Endodermal cell (in vitro differentiated cells): ENCODE data around the gene NXPH3. TPM values are rescaled to one million over a fixed set of nuclear protein-coding genes. Genes with fewer than 3 reads are reported as not detected.

Experiments used
- DNase-seq: peaks from one replicate; pipeline ENCODE4 v3.0.0-alpha.2; 2017
- H3K27ac ChIP-seq: 2 replicates; pipeline ENCODE4 v1.5.1; 2013; ENCODE audit warnings: mild to moderate bottlenecking, low read depth, low read length, moderate library complexity
- H3K27me3 ChIP-seq: 2 replicates; pipeline ENCODE4 v1.6.1; 2013; ENCODE audit warnings: mild to moderate bottlenecking, low read length, moderate library complexity; ENCODE audit not compliant: insufficient read depth, control insufficient read depth, poor library complexity, severe bottlenecking
- H3K36me3 ChIP-seq: 2 replicates; pipeline ENCODE4 v1.7.0; 2013; ENCODE audit warnings: mild to moderate bottlenecking, low read length, moderate library complexity; ENCODE audit not compliant: control insufficient read depth, insufficient read depth
- H3K4me1 ChIP-seq: one replicate; pipeline ENCODE4 v1.7.0; 2013; ENCODE audit warnings: low read length; ENCODE audit not compliant: control insufficient read depth, insufficient read depth
- H3K4me3 ChIP-seq: 2 replicates; pipeline ENCODE4 v1.5.1; 2013; ENCODE audit warnings: mild to moderate bottlenecking, low read length, moderate library complexity
- H3K9ac ChIP-seq: 2 replicates; pipeline ENCODE4 v1.6.1; 2013; ENCODE audit warnings: mild to moderate bottlenecking, low read length, moderate library complexity; ENCODE audit not compliant: poor library complexity, severe bottlenecking; ENCODE audit errors: extremely low read depth
- H3K9me3 ChIP-seq: 2 replicates; pipeline ENCODE4 v1.6.1; 2013; ENCODE audit warnings: mild to moderate bottlenecking, low read length, moderate library complexity; ENCODE audit not compliant: control insufficient read depth
- H3K27ac Mint-ChIP-seq: 2 replicates; pipeline ENCODE4 v1.8.0; 2020; ENCODE audit warnings: mixed read lengths
- H3K27me3 Mint-ChIP-seq: 2 replicates; pipeline ENCODE4 v1.8.0; 2021; ENCODE audit warnings: mild to moderate bottlenecking, mixed read lengths; ENCODE audit not compliant: insufficient read depth
- H3K36me3 Mint-ChIP-seq: 2 replicates; pipeline ENCODE4 v1.8.0; 2020; ENCODE audit warnings: low read depth, mixed read lengths
- H3K4me1 Mint-ChIP-seq: 2 replicates; pipeline ENCODE4 v1.8.0; 2020; ENCODE audit warnings: mixed read lengths
- H3K4me3 Mint-ChIP-seq: 2 replicates; pipeline ENCODE4 v1.8.0; 2020; ENCODE audit warnings: mild to moderate bottlenecking, moderate library complexity, mixed read lengths
- H3K9me3 Mint-ChIP-seq: 2 replicates; pipeline ENCODE4 v1.8.0; 2020; ENCODE audit warnings: mild to moderate bottlenecking, mixed read lengths
- WGBS, 2 experiments: methylation state at CpG; one replicate each; pipeline versions ENCODE4 v1.1.5 to v1.1.7; 2013; ENCODE audit warnings: missing lambda C conversion rate in 2 of 2, mixed read lengths in 1 of 2; ENCODE audit not compliant: insufficient coverage in 1 of 2, insufficient read length in 1 of 2; 5-methylcytosine and 5-hydroxymethylcytosine counted together
- total RNA-seq, 2 donors: library from RNA; stranded (reverse); fragmentation: NEBNext Ultra II Directional in 1 of 2; extraction: Animal tissue kit (Norgen Biotek cat#: 25700) in 1 of 2; gene quantifications; 2 replicates in 1 of 2; 3 replicates in 1 of 2; pipeline ENCODE4 v1.2.1, GENCODE V29; 2021
- TF ChIP-seq, protein P1 (sequence below): fragments of 200-600 bp; sonication (generic); conservative IDR thresholded peaks from 2 replicates; pipeline ENCODE4 v1.5.0; 2021; ENCODE audit warnings: antibody characterized with exemption, mild to moderate bottlenecking

The NXPH3 gene
- total RNA-seq, 2 donors from 2014 or later, result 3.0 to 5.9 TPM

DNA sequence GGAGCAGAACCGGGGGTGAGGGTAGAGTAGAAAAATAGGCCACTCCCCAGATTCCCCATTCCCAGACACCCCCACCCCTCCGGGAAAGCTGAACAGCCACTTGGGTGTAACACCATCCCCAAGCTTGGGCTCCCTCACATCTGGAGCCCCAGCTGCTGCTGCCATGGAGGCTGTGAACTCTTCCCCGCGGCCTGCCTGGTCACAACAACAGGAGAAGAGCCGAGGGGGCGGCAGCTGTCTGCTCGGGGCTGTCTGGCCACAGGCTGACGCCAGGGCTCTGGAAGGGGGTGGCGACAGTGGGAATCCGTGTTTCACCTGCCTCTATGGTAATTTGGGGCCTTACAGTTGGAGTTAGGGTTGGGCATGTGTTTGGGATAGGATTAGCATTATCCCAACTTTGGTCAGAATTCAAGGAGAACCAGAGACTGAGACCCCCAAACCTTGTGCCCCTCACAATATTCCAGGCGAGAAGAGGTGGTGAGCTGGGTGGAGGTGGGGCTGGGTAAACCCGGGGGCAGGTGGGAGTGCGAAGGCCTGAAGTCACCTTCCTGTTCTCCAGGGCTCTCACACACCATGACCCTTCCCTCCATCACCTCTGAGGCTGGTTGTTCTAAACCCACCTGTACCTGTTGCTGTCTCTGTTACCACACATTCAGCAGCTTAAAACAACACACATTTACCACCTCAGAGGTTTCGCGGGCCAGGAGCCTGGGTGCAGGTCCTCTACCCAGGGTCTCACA is 29.7 kb upstream of the NXPH3 start:
- Mint-ChIP-seq H3K36me3 (no peaks in the 10 kb centered on the region), H3K4me3 (no peak overlapping the region), H3K9me3 (no peaks in the 10 kb centered on the region), H3K4me1 (peaks cover 18% of the 10 kb centered on the region), H3K27me3 (peaks cover 7% of the 10 kb centered on the region), H3K27ac (no peak overlapping the region)
- TF ChIP-seq, protein P1, sequence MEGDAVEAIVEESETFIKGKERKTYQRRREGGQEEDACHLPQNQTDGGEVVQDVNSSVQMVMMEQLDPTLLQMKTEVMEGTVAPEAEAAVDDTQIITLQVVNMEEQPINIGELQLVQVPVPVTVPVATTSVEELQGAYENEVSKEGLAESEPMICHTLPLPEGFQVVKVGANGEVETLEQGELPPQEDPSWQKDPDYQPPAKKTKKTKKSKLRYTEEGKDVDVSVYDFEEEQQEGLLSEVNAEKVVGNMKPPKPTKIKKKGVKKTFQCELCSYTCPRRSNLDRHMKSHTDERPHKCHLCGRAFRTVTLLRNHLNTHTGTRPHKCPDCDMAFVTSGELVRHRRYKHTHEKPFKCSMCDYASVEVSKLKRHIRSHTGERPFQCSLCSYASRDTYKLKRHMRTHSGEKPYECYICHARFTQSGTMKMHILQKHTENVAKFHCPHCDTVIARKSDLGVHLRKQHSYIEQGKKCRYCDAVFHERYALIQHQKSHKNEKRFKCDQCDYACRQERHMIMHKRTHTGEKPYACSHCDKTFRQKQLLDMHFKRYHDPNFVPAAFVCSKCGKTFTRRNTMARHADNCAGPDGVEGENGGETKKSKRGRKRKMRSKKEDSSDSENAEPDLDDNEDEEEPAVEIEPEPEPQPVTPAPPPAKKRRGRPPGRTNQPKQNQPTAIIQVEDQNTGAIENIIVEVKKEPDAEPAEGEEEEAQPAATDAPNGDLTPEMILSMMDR, result no peak
- Histone ChIP-seq H3K9ac (no peak overlapping the region), H3K36me3 (no peaks in the 10 kb centered on the region), H3K27ac (no peak overlapping the region), H3K9me3 (no peaks in the 10 kb centered on the region), H3K4me1 (peaks cover 9% of the 10 kb centered on the region), H3K27me3 (no peaks in the 10 kb centered on the region), H3K4me3 (no peak overlapping the region)
- 82 to 84% methylated on average over 8 to 14 of the region's 15 CpGs for WGBS, 2 experiments
- DNase-seq, result peak; percentile 66

DNA sequence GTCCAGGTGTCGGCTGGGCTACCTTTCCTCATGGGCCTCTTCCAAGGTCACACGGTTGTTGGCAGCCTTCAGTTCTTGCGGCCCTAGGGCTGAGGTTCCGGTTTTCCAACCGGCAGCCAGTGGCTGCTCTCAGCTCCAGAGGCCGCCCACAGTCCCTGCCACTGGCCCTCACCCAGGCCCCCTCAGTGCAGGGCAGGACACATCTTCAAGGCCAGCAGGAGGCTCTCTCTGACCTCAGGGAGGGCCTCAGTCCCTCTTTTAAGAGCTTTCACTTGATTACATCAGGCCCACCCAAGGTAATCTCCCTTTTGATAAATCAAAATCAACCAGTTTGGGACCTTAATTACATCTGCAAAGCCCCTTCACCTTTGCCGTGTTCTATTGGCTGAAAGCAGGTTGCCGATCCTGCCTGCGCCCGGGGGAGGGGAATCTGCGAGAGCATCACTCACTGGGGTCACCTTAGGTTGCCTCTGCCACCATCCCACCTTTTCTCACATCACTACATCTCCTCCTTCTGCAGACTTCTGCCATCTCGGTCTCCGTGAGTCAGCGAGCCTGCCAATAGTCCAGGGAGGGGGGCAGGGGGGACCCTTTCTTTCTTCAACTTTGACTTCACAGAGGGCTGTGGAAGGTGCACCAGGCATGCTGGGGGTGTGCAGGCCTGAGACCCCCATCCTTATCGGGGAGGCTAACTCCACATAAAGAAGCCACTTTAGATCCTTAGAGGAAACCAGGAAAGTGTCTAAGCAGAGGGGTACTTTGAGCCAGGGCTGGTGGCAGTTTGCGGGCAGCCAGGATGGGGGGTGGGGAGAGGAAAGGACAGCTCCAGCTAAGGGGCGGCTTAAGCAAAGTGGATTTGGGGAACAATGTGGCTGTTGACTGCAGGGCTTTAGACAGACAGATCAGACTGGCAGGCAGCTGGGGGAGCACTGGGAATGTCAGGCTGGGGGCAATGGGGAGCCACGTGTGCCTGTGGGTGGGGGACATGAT is 28.8 kb upstream of the NXPH3 start:
- Histone ChIP-seq H3K4me1 (peaks cover 9% of the 10 kb centered on the region), H3K36me3 (no peaks in the 10 kb centered on the region), H3K9me3 (no peaks in the 10 kb centered on the region), H3K27me3 (no peaks in the 10 kb centered on the region), H3K4me3 (no peak overlapping the region), H3K27ac (no peak overlapping the region), H3K9ac (no peak overlapping the region)
- peaks cover 18% of the 10 kb centered on the region for H3K4me1 Mint-ChIP-seq
- H3K27ac Mint-ChIP-seq, result no peak overlapping the region
- TF ChIP-seq, protein P1, result no peak
- no peaks in the 10 kb centered on the region for H3K9me3 Mint-ChIP-seq
- H3K4me3 Mint-ChIP-seq, result no peak overlapping the region
- H3K27me3 Mint-ChIP-seq, result peaks cover 7% of the 10 kb centered on the region
- WGBS, 2 experiments, result 90 to 91% methylated on average over 14 to 18 of the region's 18 CpGs
- DNase-seq, result peak; percentile 61
- no peaks in the 10 kb centered on the region for H3K36me3 Mint-ChIP-seq

DNA sequence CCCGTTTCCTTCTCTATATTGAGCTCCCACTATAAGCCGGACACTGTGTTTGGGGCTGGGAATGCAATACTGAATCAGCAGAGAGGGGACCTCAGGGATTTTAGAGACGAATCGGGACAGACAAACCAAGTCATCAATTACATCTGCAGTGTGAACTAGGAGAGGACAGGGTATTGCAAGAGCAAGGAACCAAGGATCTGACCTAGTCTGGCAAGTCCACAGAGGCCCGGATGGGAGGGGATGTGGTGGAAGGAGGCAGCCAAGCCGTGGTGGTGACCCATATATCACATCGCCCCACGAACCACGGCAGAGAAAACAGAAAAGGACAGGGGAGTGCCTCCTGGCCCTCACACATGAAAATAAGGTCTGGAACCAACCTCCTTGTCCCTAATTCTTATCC is 28.1 kb upstream of the NXPH3 start:
- Mint-ChIP-seq H3K27ac (no peak overlapping the region), H3K4me3 (no peak overlapping the region), H3K27me3 (peaks cover 7% of the 10 kb centered on the region), H3K36me3 (no peaks in the 10 kb centered on the region), H3K4me1 (peaks cover 18% of the 10 kb centered on the region), H3K9me3 (no peaks in the 10 kb centered on the region)
- Histone ChIP-seq H3K4me3 (no peak overlapping the region), H3K36me3 (no peaks in the 10 kb centered on the region), H3K27me3 (no peaks in the 10 kb centered on the region), H3K27ac (no peak overlapping the region), H3K9me3 (no peaks in the 10 kb centered on the region), H3K9ac (no peak overlapping the region), H3K4me1 (peaks cover 9% of the 10 kb centered on the region)
- peak; percentile 51 for DNase-seq
- 87 to 92% methylated on average over 9 of the region's 9 CpGs for WGBS, 2 experiments
- TF ChIP-seq, protein P1, result no peak
